Measurements from ENCODE around the gene TRIM41.
A peak's percentile ranks its signal among the peaks of the same experiment; 100 is the strongest.
"Not testable (repeated sequence)": the region's sequence is repeated elsewhere in the genome, so short reads cannot be mapped to it uniquely, and the experiment has no call there.

Gene TRIM41

DNA sequence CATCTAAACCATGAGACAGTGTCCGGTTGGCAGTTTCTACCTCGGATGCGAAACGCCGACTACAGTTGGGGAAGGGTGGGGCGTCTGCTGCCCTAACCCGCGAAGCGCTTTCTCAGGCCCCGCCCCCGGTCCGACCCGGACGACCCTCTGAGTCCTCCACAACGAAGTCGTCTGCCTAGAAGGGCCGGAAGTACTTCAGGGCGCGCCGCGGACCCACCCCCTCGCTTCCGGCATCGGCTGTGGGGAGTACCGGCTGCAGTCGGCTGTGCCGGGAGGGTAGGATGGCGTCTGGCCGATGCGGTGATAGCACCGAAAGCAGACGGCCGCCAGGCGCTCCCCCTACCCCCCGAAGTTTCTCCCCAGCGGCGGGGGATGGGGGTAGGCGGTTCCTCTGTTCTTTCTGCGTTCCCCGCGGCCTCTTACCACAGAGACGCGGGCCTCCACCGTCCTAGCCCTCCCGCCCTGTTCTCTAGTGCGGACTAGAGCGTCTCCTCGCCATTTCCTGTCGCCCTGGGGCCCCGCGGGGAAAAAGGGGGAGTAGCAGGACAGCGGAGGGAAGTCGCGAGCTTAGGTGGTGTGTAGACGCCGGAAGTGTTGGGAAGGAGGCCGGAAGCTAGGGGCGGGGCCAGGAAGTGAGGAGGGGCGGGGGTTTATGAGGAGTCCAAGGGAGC lies at the start of gene TRIM41:
Gene TRIM41, plus strand, starts transcription at position 224 of the 671 bp plus-strand sequence. CDS start 719 bp downstream, outside the sequence.
- in situ Hi-C loops (cut with HindIII; ENCODE audit: low sequenced_read_pairs): no loop called here
- H3K4me3 ChIP-seq (ENCODE audit: low read depth, low read length): peak within 1 kb of the TSS; percentile 80
- TF ChIP-seq, protein P1, sequence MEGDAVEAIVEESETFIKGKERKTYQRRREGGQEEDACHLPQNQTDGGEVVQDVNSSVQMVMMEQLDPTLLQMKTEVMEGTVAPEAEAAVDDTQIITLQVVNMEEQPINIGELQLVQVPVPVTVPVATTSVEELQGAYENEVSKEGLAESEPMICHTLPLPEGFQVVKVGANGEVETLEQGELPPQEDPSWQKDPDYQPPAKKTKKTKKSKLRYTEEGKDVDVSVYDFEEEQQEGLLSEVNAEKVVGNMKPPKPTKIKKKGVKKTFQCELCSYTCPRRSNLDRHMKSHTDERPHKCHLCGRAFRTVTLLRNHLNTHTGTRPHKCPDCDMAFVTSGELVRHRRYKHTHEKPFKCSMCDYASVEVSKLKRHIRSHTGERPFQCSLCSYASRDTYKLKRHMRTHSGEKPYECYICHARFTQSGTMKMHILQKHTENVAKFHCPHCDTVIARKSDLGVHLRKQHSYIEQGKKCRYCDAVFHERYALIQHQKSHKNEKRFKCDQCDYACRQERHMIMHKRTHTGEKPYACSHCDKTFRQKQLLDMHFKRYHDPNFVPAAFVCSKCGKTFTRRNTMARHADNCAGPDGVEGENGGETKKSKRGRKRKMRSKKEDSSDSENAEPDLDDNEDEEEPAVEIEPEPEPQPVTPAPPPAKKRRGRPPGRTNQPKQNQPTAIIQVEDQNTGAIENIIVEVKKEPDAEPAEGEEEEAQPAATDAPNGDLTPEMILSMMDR (IDR thresholded peaks at IDR 0.05; ENCODE audit: low read depth, low read length, missing control alignments): peak; percentile 9
- DNase-seq (ENCODE audit: low read depth): peak; percentile 90

DNA sequence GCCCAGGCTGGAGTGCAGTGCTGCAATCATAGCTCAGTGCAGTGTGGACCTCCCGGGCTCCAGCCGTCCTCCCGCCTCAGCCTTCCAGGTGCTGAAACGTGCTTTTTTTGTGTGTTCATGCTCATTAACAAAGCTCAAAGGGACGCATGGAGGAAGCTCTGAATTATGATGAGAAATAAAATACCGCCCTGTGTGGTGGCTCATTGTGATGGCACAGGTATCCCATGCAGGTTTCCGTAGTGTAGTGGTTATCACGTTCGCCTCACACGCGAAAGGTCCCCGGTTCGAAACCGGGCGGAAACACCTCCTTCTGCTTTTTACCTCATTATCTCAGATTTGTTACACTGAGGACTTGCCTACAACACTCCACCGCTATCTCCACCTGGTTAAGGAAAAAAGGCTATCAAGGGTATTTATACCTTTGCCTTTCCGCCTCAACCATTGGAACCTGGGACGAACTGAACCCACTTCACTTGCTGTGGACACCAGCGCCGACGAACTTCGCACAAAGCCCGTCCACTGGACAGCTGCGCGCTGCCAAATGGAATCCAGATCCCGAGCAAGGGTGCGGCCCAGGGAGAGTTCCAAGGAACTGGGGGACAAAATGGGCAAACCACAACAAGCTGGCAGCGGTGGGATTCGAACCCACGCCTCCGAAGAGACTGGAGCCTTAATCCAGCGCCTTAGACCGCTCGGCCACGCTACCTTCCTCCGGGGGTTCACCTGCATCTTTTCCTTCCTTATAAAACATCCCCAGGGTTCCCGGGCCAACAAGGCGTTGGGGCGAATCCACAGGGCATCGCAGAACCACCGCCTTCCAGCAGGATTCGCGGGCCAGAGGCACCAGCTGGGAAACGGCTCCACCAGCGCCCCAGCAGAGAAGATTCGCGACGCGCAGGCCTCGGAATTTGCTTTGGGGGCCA lies 49.4 kb upstream of the TRIM41 start:
- TF ChIP-seq, protein P1 (IDR thresholded peaks at IDR 0.05; ENCODE audit: low read depth, low read length, missing control alignments): no peak
- in situ Hi-C loops (cut with HindIII; ENCODE audit: low sequenced_read_pairs): no loop called here
- no peak for DNase-seq (ENCODE audit: low read depth)
- H3K4me3 ChIP-seq (ENCODE audit: low read depth, low read length): peak overlapping the region; percentile 5

DNA sequence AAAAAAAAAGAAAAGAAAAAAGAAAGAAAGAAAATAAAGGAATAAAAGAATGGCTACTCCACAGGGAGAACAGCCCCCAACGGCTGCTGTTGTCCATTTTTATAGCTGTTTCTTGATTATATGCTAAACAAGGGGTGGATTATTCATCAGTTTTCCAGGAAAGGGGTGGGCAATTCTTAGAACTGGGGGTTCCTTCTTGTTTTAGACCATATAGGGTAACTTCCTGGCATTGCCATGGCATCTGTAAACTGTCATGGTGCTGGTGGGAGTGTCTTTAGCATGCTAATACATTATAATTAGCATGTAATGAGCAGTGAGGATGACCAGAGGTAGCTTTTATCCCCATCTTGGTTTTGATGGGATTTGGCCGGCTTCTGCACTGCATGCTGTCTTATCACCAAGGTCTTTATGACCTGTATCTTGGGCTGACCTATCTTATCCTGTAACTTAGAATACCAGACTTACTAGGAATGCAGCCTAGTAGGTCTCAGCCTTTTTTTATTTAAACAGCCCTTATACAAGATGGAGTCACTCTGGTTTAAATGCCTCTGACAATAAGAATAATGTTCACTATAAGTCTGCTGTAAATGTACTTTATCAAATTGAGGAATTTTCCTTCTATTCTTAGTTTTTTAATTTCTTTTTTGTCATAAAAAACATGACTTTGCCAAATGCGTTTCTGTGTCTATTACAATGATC lies 46.7 kb upstream of the TRIM41 start:
- in situ Hi-C loops (cut with HindIII; ENCODE audit: low sequenced_read_pairs): no loop called here
- H3K4me3 ChIP-seq (ENCODE audit: low read depth, low read length): no peak overlapping the region
- no peak for DNase-seq (ENCODE audit: low read depth)
- TF ChIP-seq, protein P1 (IDR thresholded peaks at IDR 0.05; ENCODE audit: low read depth, low read length, missing control alignments): no peak

DNA sequence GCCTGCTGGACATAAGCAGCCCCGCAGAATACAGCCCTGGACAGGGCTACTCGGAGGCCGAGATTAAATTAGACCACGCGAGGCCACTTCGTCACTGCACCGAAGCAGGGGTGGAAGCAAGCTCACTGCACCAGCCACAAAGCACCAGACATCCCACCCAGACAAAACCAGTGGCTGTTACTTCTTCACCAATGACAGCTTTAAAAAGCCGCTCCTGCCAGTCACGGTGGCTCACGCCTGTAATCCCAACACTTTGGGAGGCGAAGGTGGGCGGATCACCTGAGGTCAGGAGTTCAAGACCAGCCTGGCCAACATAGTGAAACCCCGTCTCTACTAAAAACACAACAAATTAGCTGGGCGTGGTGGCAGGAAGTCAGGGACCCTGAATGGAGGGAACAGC lies 45.5 kb upstream of the TRIM41 start:
- H3K4me3 ChIP-seq (ENCODE audit: low read depth, low read length); DNase-seq (ENCODE audit: low read depth); in situ Hi-C loops (cut with HindIII; ENCODE audit: low sequenced_read_pairs): not testable (repeated sequence)

DNA sequence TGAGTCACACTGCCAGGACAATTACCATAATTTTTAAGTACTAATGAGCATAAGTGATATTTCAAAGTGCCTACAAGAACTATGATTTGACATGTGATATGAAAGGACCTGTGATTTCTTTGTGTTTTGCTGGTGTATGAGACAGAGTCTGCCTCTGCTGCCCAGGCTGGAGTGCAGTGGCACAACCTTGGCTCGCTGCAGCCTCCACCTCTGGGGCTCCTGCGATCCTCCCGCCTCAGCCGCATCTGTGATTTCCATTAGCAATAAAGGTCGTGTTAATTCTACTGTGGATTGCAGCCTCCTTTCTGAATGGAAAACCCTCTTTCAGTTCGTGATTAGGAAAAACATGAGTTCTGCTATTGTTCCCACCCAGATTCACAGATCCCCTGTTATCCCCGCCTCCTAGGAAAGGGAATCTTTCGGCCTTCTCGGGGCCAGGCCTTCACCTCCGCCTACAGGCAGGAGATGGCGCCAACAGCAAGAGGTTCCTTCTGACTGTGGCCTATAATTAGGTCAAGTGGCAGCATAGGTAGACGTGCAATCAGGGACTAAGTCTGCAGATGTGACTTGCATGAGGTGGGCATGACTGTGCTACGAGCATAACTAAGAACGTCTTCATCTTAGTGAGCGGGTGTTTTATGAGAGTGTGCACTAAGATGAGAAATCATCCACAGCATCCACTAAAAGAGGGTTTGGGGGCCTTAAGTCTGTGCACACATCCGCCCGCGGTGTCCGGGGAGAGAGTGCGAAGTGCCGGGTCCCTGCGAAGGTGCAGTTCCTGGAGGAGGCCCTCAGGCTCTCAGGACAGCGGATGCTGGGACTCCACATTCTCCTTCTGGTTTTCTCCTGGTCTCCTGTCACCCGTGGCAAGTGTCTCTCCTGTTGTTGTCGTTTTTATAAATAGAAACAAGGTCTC lies 41.2 kb upstream of the TRIM41 start:
- no peak overlapping the region for H3K4me3 ChIP-seq (ENCODE audit: low read depth, low read length)
- in situ Hi-C loops (cut with HindIII; ENCODE audit: low sequenced_read_pairs): no loop called here
- no peak for DNase-seq (ENCODE audit: low read depth)
- TF ChIP-seq, protein P1 (IDR thresholded peaks at IDR 0.05; ENCODE audit: low read depth, low read length, missing control alignments): peak; percentile 77

DNA sequence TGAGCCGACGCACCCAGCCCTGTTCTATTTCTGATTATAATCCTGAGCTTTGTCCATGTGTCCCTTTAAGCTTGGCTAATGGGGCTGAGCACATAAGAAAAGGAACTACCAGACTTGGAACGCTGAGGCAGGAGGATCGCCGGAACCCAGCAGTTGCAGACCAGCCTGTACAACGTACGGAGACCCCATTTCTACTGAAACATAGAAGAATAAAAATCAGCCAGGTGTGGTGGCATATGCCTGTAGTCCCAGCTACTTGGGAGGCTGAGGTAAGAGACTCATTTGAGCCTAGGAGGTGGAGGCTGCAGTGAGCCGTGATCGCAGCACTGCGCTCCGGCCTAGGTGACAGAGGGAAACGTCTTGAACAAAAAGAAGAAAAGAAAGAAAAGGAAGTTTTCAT lies 40.4 kb upstream of the TRIM41 start:
- in situ Hi-C loops (cut with HindIII; ENCODE audit: low sequenced_read_pairs): no loop called here
- H3K4me3 ChIP-seq (ENCODE audit: low read depth, low read length): no peak overlapping the region
- TF ChIP-seq, protein P1 (IDR thresholded peaks at IDR 0.05; ENCODE audit: low read depth, low read length, missing control alignments): no peak
- DNase-seq (ENCODE audit: low read depth): no peak

All from astrocyte of the cerebellum (primary cell).